22Rv1 (cell line): ENCODE results near the gene PREX1.

Source experiments
- CTCF ChIP-seq: fragments of 450-650 bp; IDR thresholded peaks from 2 replicates; pipeline ENCODE4 v1.5.1; 2017; ENCODE audit warnings: mild to moderate bottlenecking
- ZFX ChIP-seq: fragments of 450-650 bp; IDR thresholded peaks from 2 replicates; pipeline ENCODE4 v1.6.1; 2017; ENCODE audit warnings: antibody characterized with exemption, borderline replicate concordance

- TF ChIP-seq CTCF (no peak), ZFX (no peak)
Measured at GRCh38 chr20:48645666-48646065, 182.1 kb downstream of the PREX1 start.
